Panc1 (cell line): ENCODE data around the gene STX3. TPM values are rescaled to one million over a fixed set of nuclear protein-coding genes. Genes with fewer than 3 reads are reported as not detected.

Experiments used
- ATAC-seq: fragments of 200-7000 bp; cut with Tn5 transposase; 2 replicates; pipeline ENCODE4 v1.9.1; 2020; ENCODE audit warnings: mild to moderate bottlenecking, moderate library complexity
- BruUV-seq: library from RNA; stranded (reverse); fragments of 400-500 nt; replicated peaks from 2 replicates; lab custom pipeline; 2021; lab: Mats Ljungman, UMichigan
- CTCF ChIA-PET: fragments of 300-600 bp; sonication (Branson Sonifier 250); formaldehyde crosslinking; loops from one replicate; lab custom pipeline; 2022; ENCODE audit warnings: antibody characterized with exemption; lab: Charles Lee
- POLR2A ChIA-PET: fragments of 300-600 bp; sonication (Branson Sonifier 250); formaldehyde crosslinking; loops from one replicate; lab custom pipeline; 2022; ENCODE audit warnings: antibody characterized with exemption; lab: Charles Lee
- DNase-seq: peaks from one replicate; pipeline ENCODE4 v3.0.0-alpha.2; 2010; ENCODE audit warnings: low read depth, low spot score
- H3K27ac ChIP-seq: 2 replicates; pipeline ENCODE4 v1.5.1; 2011; ENCODE audit warnings: mild to moderate bottlenecking, low read length, inconsistent platforms
- H3K27me3 ChIP-seq: fragments of 200-500 bp; sonication (Bioruptor generic); 2 replicates; pipeline ENCODE4 v1.6.0; 2014; ENCODE audit warnings: low read length, inconsistent platforms; ENCODE audit not compliant: control insufficient read depth, insufficient read depth
- H3K36me3 ChIP-seq: fragments of 200-500 bp; sonication (Bioruptor generic); 2 replicates; pipeline ENCODE4 v1.5.1; 2014; ENCODE audit warnings: inconsistent platforms, mild to moderate bottlenecking, low read length, moderate library complexity; ENCODE audit not compliant: control insufficient read depth, insufficient read depth
- H3K4me1 ChIP-seq: 2 replicates; pipeline ENCODE4 v1.5.1; 2011; ENCODE audit warnings: inconsistent platforms, mild to moderate bottlenecking, low read length, moderate library complexity; ENCODE audit not compliant: control insufficient read depth, insufficient read depth
- H3K4me3 ChIP-seq, 2 experiments: 2 replicates each; pipeline ENCODE4 v1.5.1; 2011 to 2012; ENCODE audit warnings: low read depth in 2 of 2, low read length in 2 of 2, mild to moderate bottlenecking in 2 of 2, inconsistent platforms in 1 of 2, moderate library complexity in 1 of 2
- H3K9me3 ChIP-seq: fragments of 200-500 bp; sonication (Bioruptor generic); 2 replicates; pipeline ENCODE4 v1.5.1; 2014; ENCODE audit warnings: low read depth, mild to moderate bottlenecking, inconsistent platforms, low read length, moderate library complexity; ENCODE audit not compliant: control insufficient read depth, insufficient read depth
- POLR2AphosphoS5 ChIP-seq: IDR thresholded peaks from 2 replicates; pipeline ENCODE4 v1.6.1; 2012; ENCODE audit warnings: mild to moderate bottlenecking, low read depth, low read length, moderate library complexity
- REST ChIP-seq, 2 experiments: IDR thresholded peaks; 2 replicates each; pipeline ENCODE4 v1.6.1; 2011 to 2012; ENCODE audit warnings: low read depth in 2 of 2, control low read depth in 1 of 2, low read length in 1 of 2, mild to moderate bottlenecking in 1 of 2, moderate library complexity in 1 of 2; ENCODE audit not compliant: insufficient read depth in 1 of 2
- SIN3A ChIP-seq: IDR thresholded peaks from 2 replicates; pipeline ENCODE4 v1.6.1; 2012; ENCODE audit warnings: low read depth, mild to moderate bottlenecking, low read length, moderate library complexity, borderline replicate concordance; ENCODE audit not compliant: insufficient read depth
- TCF7L2 ChIP-seq: IDR thresholded peaks from 2 replicates; pipeline ENCODE4 v1.6.1; 2011; ENCODE audit warnings: mild to moderate bottlenecking, low read depth, low read length, inconsistent platforms
- in situ Hi-C: cut with HindIII; loops from 2 replicates; pipeline ENCODE4 v1.10.0; 2016; ENCODE audit warnings: low sequenced_read_pairs, low pct_unique_long_range_greater_than_20kb
- intact Hi-C: fragments of 100-400 bp; cut with micrococcal nuclease; formaldehyde crosslinking; loops from one replicate; pipeline ENCODE4 v1.10.0; 2022; ENCODE audit not compliant: unreplicated experiment
- total RNA-seq: library from RNA; stranded (reverse); gene quantifications from one replicate; pipeline ENCODE4 v1.2.1, GENCODE V29; 2021; ENCODE audit not compliant: unreplicated experiment
- TF ChIP-seq, protein P1 (sequence below): fragments of 450-650 bp; IDR thresholded peaks from 2 replicates; pipeline ENCODE4 v1.5.1; 2017; ENCODE audit warnings: mild to moderate bottlenecking

STX3 gene
- total RNA-seq, 1 experiment from 2014 or later = 34.8 TPM

GRCh38 chr11:59770319-59770718 is 15.1 kb downstream of the STX3 start:
- H3K27ac ChIP-seq = no peak overlapping the region
- BruUV-seq = no TSS peak
- H3K36me3 ChIP-seq = no peaks in the 10 kb centered on the region
- no peaks in the 10 kb centered on the region for H3K27me3 ChIP-seq
- DNase-seq = no peak
- ChIA-PET CTCF (no interaction called here), POLR2A (interaction anchor here (0.6 kb wide), 1 partner anchor 61 kb away, joined by 3 read pairs; no protein-coding TSS in a partner anchor)
- H3K4me1 ChIP-seq = peaks cover 11% of the 10 kb centered on the region; the same call in 1 of the 2 replicates
- TF ChIP-seq, protein P1, sequence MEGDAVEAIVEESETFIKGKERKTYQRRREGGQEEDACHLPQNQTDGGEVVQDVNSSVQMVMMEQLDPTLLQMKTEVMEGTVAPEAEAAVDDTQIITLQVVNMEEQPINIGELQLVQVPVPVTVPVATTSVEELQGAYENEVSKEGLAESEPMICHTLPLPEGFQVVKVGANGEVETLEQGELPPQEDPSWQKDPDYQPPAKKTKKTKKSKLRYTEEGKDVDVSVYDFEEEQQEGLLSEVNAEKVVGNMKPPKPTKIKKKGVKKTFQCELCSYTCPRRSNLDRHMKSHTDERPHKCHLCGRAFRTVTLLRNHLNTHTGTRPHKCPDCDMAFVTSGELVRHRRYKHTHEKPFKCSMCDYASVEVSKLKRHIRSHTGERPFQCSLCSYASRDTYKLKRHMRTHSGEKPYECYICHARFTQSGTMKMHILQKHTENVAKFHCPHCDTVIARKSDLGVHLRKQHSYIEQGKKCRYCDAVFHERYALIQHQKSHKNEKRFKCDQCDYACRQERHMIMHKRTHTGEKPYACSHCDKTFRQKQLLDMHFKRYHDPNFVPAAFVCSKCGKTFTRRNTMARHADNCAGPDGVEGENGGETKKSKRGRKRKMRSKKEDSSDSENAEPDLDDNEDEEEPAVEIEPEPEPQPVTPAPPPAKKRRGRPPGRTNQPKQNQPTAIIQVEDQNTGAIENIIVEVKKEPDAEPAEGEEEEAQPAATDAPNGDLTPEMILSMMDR = no peak
- no peak for TF ChIP-seq TCF7L2
- no peak for TF ChIP-seq POLR2AphosphoS5
- no peak for TF ChIP-seq SIN3A
- no peak for TF ChIP-seq REST (IDR thresholded peaks at IDR 0.05; ENCODE audit: insufficient read depth in 1 of 2, low read depth in 2 of 2, low read length in 1 of 2)
- no peaks in the 10 kb centered on the region for H3K9me3 ChIP-seq
- H3K4me3 ChIP-seq = no peak overlapping the region
- in situ Hi-C loops (no loop called here), intact Hi-C loops (loop anchor here (10.0 kb wide), 1 partner anchor 216 kb away; no protein-coding TSS in a partner anchor)
- ATAC-seq = no peak

- POLR2A ChIA-PET = interaction anchor here (0.6 kb wide), 1 partner anchor 62 kb away, joined by 3 read pairs; no protein-coding TSS in a partner anchor
- DNase-seq (no peak), ATAC-seq (no peak)
- Histone ChIP-seq H3K4me1 (peaks cover 12% of the 10 kb centered on the region), H3K27me3 (no peaks in the 10 kb centered on the region), H3K9me3 (no peaks in the 10 kb centered on the region), H3K36me3 (no peaks in the 10 kb centered on the region), H3K27ac (no peak overlapping the region), H3K4me3 (no peak overlapping the region)
- intact Hi-C loops = loop anchor here (10.0 kb wide), 1 partner anchor 216 kb away; no protein-coding TSS in a partner anchor
- CTCF ChIA-PET = interaction anchor here (0.6 to 1.1 kb wide), 2 partner anchors 15 to 16 kb away, joined by 3 to 8 read pairs; no protein-coding TSS in a partner anchor
- no TSS peak for BruUV-seq
- no peak for TF ChIP-seq TCF7L2
- TF ChIP-seq, protein P1 = no peak
- TF ChIP-seq POLR2AphosphoS5 = no peak
- no peak for TF ChIP-seq REST (IDR thresholded peaks at IDR 0.05; ENCODE audit: insufficient read depth in 1 of 2, low read depth in 2 of 2, low read length in 1 of 2)
- in situ Hi-C loops = no loop called here
Observed at GRCh38 chr11:59770869-59771268, 15.7 kb downstream of the STX3 start.
